SU-DHL-6 (cell line): ENCODE results near the gene ADA.

Source experiments
- H2AFZ ChIP-seq: fragments of 200-600 bp; sonication (generic); 2 replicates; pipeline ENCODE4 v1.6.1; 2014; ENCODE audit warnings: low read depth, mild to moderate bottlenecking, moderate library complexity, mixed read lengths, antibody characterized with exemption, low read length; ENCODE audit not compliant: severe bottlenecking
- H3F3A ChIP-seq: fragments of 200-600 bp; shearing (Covaris generic); 2 replicates; pipeline ENCODE4 v1.6.0; 2016; ENCODE audit warnings: antibody characterized with exemption, mild to moderate bottlenecking; ENCODE audit not compliant: insufficient read depth
- H3K27ac ChIP-seq: fragments of 200-600 bp; sonication (generic); 2 replicates; pipeline ENCODE4 v1.5.1; 2016; ENCODE audit warnings: low read depth, mild to moderate bottlenecking, low read length, moderate library complexity, mixed read lengths
- H3K27me3 ChIP-seq: fragments of 200-600 bp; sonication (generic), shearing (Covaris generic); 2 replicates; pipeline ENCODE4 v1.6.0; 2014; ENCODE audit warnings: mild to moderate bottlenecking, low read length
- H3K36me3 ChIP-seq: fragments of 200-600 bp; sonication (generic); 2 replicates; pipeline ENCODE4 v1.6.1; 2014; ENCODE audit warnings: mild to moderate bottlenecking, low read length, mixed read lengths
- H3K4me2 ChIP-seq: fragments of 300-600, 200-600 bp; shearing (Covaris generic), sonication (generic); 2 replicates; pipeline ENCODE4 v1.6.0; 2014; ENCODE audit warnings: low read length, low read depth, mild to moderate bottlenecking; ENCODE audit not compliant: poor library complexity, severe bottlenecking
- H3K4me3 ChIP-seq: fragments of 200-600 bp; sonication (generic); 2 replicates; pipeline ENCODE4 v1.5.1; 2014; ENCODE audit warnings: antibody characterized with exemption, low read length, mild to moderate bottlenecking, mixed read lengths; ENCODE audit not compliant: insufficient read depth, poor library complexity, severe bottlenecking
- H3K79me2 ChIP-seq: fragments of 200-600 bp; sonication (generic); 2 replicates; pipeline ENCODE4 v1.6.1; 2014; ENCODE audit warnings: mild to moderate bottlenecking, low read length, moderate library complexity; ENCODE audit not compliant: insufficient read depth
- H3K9ac ChIP-seq: fragments of 200-600 bp; sonication (generic); 2 replicates; pipeline ENCODE4 v1.7.0; 2014; ENCODE audit warnings: mild to moderate bottlenecking, low read length
- H3K9me2 ChIP-seq: fragments of 200-600 bp; sonication (generic); replicated peaks from 2 replicates; pipeline ENCODE4 v1.6.1; 2014; ENCODE audit warnings: low read length; ENCODE audit not compliant: insufficient read depth
- H3K9me3 ChIP-seq: fragments of 200-600 bp; sonication (generic); 2 replicates; pipeline ENCODE4 v1.6.1; 2014; ENCODE audit warnings: low read length, mixed read lengths; ENCODE audit not compliant: insufficient read depth
- H4K20me1 ChIP-seq: fragments of 200-600 bp; sonication (generic); 2 replicates; pipeline ENCODE4 v1.6.1; 2014; ENCODE audit warnings: low read depth, mild to moderate bottlenecking, antibody characterized with exemption, low read length, moderate library complexity, mixed read lengths
- EZH2phosphoT487 ChIP-seq: fragments of 200-600 bp; sonication (generic), shearing (Covaris generic); conservative IDR thresholded peaks from 2 replicates; pipeline ENCODE4 v1.6.1; 2018; ENCODE audit warnings: mild to moderate bottlenecking, antibody characterized with exemption, low read length, moderate library complexity, mixed read lengths
- TF ChIP-seq, protein P1 (sequence below): fragments of 200-600 bp; sonication (generic); IDR thresholded peaks from one replicate; pipeline ENCODE4 v1.5.1; 2017; ENCODE audit warnings: antibody characterized with exemption, mild to moderate bottlenecking, low read length, moderate library complexity; ENCODE audit not compliant: insufficient read depth, poor library complexity, severe bottlenecking

Gene ADA

GRCh38 chr20:44696315-44696714 lies 44.8 kb upstream of the ADA start:
- Histone ChIP-seq H4K20me1 (no peaks in the 10 kb centered on the region), H3K79me2 (no peaks in the 10 kb centered on the region), H3K9ac (no peak overlapping the region), H3K9me2 (no peaks in the 10 kb centered on the region), H3F3A (no peaks in the 10 kb centered on the region), H3K9me3 (no peaks in the 10 kb centered on the region), H3K4me2 (no peak overlapping the region), H2AFZ (no peak overlapping the region), H3K36me3 (no peaks in the 10 kb centered on the region), H3K27me3 (no peaks in the 10 kb centered on the region), H3K27ac (no peak overlapping the region), H3K4me3 (no peak overlapping the region)
- TF ChIP-seq EZH2phosphoT487, result no peak
- TF ChIP-seq, protein P1, sequence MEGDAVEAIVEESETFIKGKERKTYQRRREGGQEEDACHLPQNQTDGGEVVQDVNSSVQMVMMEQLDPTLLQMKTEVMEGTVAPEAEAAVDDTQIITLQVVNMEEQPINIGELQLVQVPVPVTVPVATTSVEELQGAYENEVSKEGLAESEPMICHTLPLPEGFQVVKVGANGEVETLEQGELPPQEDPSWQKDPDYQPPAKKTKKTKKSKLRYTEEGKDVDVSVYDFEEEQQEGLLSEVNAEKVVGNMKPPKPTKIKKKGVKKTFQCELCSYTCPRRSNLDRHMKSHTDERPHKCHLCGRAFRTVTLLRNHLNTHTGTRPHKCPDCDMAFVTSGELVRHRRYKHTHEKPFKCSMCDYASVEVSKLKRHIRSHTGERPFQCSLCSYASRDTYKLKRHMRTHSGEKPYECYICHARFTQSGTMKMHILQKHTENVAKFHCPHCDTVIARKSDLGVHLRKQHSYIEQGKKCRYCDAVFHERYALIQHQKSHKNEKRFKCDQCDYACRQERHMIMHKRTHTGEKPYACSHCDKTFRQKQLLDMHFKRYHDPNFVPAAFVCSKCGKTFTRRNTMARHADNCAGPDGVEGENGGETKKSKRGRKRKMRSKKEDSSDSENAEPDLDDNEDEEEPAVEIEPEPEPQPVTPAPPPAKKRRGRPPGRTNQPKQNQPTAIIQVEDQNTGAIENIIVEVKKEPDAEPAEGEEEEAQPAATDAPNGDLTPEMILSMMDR, result no peak

DNA sequence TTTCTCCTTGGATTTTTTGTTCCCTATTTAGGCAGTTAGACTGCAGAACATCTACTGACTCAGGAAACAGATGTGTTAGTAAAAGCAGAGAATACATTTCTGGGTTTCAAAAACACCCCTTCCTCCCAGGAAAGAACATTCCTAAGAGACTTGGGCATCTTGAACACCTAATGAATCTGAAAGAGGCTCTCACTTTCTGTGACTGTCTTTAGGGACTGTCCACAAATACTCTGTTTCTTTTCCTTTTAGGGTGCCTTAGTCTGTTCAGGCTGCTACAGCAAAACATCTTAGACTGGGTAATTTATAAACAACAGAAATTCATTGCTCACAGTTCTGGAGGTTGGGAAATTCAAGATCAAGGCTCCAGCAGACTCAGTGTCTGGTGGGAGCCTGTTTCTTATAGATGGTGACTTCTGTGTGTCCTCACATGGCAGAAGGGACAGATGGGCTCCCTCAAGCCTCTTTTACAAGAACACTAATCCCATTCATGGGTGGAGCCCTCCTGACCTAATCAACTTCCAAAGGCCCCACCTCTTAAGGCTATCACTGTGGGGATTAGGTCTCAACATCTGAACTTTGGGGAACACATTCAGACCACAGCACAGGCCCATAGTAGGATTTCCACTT lies 44.3 kb upstream of the ADA start:
- H3K4me2 ChIP-seq, result no peak overlapping the region
- no peak overlapping the region for H3K4me3 ChIP-seq
- no peak overlapping the region for H3K27ac ChIP-seq
- no peaks in the 10 kb centered on the region for H3F3A ChIP-seq
- no peaks in the 10 kb centered on the region for H3K79me2 ChIP-seq
- H3K36me3 ChIP-seq, result no peaks in the 10 kb centered on the region
- H3K27me3 ChIP-seq, result no peaks in the 10 kb centered on the region
- H2AFZ ChIP-seq, result no peak overlapping the region
- H3K9me2 ChIP-seq, result no peaks in the 10 kb centered on the region
- no peaks in the 10 kb centered on the region for H3K9me3 ChIP-seq
- H3K9ac ChIP-seq, result no peak overlapping the region
- H4K20me1 ChIP-seq, result no peaks in the 10 kb centered on the region
- no peak for TF ChIP-seq EZH2phosphoT487
- TF ChIP-seq, protein P1, result no peak

DNA sequence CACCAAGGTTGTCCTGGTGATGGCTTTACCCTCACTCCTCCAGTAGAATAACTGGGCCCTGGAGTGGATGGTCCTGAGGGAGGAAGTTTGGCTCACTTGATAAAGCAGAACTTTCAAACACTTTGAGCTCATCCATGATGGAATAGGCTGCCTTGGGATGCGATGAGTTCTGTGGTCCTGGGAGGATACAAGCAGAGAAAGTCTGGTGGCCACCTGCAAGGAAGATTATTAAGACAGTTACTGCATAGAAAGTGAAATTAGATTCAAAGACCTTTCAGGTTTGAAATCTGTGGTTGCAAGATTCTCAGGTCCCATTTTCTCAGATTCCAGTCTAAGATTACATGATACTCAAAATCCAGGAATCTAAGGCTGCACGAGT lies 43.8 kb upstream of the ADA start:
- Histone ChIP-seq H2AFZ (no peak overlapping the region), H4K20me1 (no peaks in the 10 kb centered on the region), H3K27ac (no peak overlapping the region), H3K4me3 (no peak overlapping the region), H3K36me3 (no peaks in the 10 kb centered on the region), H3K79me2 (no peaks in the 10 kb centered on the region), H3F3A (no peaks in the 10 kb centered on the region), H3K9me2 (no peaks in the 10 kb centered on the region), H3K27me3 (no peaks in the 10 kb centered on the region), H3K9ac (no peak overlapping the region), H3K4me2 (no peak overlapping the region), H3K9me3 (no peaks in the 10 kb centered on the region)
- TF ChIP-seq EZH2phosphoT487, result no peak
- TF ChIP-seq, protein P1, result no peak
